B cell (primary cell): Measurements from ENCODE around the gene MITD1. TPM values are rescaled to one million over a fixed set of nuclear protein-coding genes. Genes with fewer than 3 reads are reported as not detected.

ENCODE experiments used
- ATAC-seq: fragments of 200-7000 bp; cut with Tn5 transposase; one replicate; pipeline ENCODE4 v1.10.0; 2021; ENCODE audit warnings: low read depth, mild to moderate bottlenecking, moderate number of reproducible peaks, moderate library complexity
- CTCF ChIA-PET: fragments of 350-600 bp; sonication (Branson Sonifier 250); formaldehyde crosslinking; loops from one replicate; lab custom pipeline; 2021; ENCODE audit warnings: antibody characterized with exemption, inconsistent platforms; lab: Charles Lee
- POLR2A ChIA-PET: fragments of 350-600 bp; sonication (Branson Sonifier 250); formaldehyde crosslinking; loops from one replicate; lab custom pipeline; 2021; ENCODE audit warnings: antibody characterized with exemption; lab: Charles Lee
- DNase-seq: peaks from one replicate; pipeline ENCODE4 v3.0.0; 2013
- H2AFZ ChIP-seq: 2 replicates; pipeline ENCODE4 v1.6.1; 2012; ENCODE audit warnings: mild to moderate bottlenecking, low read depth, low read length; ENCODE audit not compliant: insufficient read depth, poor library complexity, severe bottlenecking
- H3K27ac ChIP-seq, 2 donors: 1 replicate in 1 of 2; 2 replicates in 1 of 2; pipeline ENCODE4 v1.5.1; 2012 to 2013; ENCODE audit warnings: low read length in 2 of 2, mild to moderate bottlenecking in 2 of 2, moderate library complexity in 1 of 2
- H3K27me3 ChIP-seq, 4 experiments: fragments of 200-600 bp in 1 of 4; sonication (generic) in 1 of 4; replicated peaks in 1 of 4; 1 replicate in 2 of 4; 2 replicates in 2 of 4; pipeline versions ENCODE4 v1.6.1 to v1.7.0; 2013 to 2016; ENCODE audit warnings: low read length in 3 of 4, mild to moderate bottlenecking in 2 of 4, mixed read lengths in 1 of 4, moderate library complexity in 1 of 4; ENCODE audit not compliant: insufficient read depth in 4 of 4, control insufficient read depth in 3 of 4; ENCODE audit errors: control extremely low read depth in 1 of 4
- H3K36me3 ChIP-seq, 2 experiments: replicated peaks in 1 of 2; 1 replicate in 1 of 2; 2 replicates in 1 of 2; pipeline versions ENCODE4 v1.6.1 to v1.7.1; 2013; ENCODE audit warnings: low read length in 1 of 2; ENCODE audit not compliant: insufficient read depth in 2 of 2, control insufficient read depth in 1 of 2; ENCODE audit errors: control extremely low read depth in 1 of 2, extremely low read depth in 1 of 2
- H3K4me1 ChIP-seq, 2 donors: fragments of 200-600 bp in 1 of 2; sonication (generic) in 1 of 2; 1 replicate in 1 of 2; 2 replicates in 1 of 2; pipeline versions ENCODE4 v1.5.1 to v1.6.1; 2013 to 2017; ENCODE audit warnings: low read length in 2 of 2; ENCODE audit not compliant: control insufficient read depth in 2 of 2, insufficient read depth in 2 of 2
- H3K4me2 ChIP-seq: replicated peaks from 2 replicates; pipeline ENCODE3; 2012; ENCODE audit warnings: mild to moderate bottlenecking, low read depth, low read length; ENCODE audit not compliant: poor library complexity, severe bottlenecking
- H3K4me3 ChIP-seq, 5 experiments: fragments of 200-600 bp in 1 of 5; sonication (generic) in 1 of 5; 1 replicate in 3 of 5; 2 replicates in 2 of 5; pipeline versions ENCODE4 v1.5.1 to v1.7.0; 2011 to 2016; ENCODE audit warnings: low read length in 4 of 5, mild to moderate bottlenecking in 4 of 5, low read depth in 2 of 5, control low read depth in 1 of 5, moderate library complexity in 1 of 5; ENCODE audit not compliant: insufficient read depth in 1 of 5; ENCODE audit errors: control extremely low read depth in 1 of 5, extremely low read depth in 1 of 5
- H3K79me2 ChIP-seq: fragments of 200-600 bp; sonication (generic); one replicate; pipeline ENCODE4 v1.6.0; 2016; ENCODE audit warnings: low read length; ENCODE audit not compliant: control insufficient read depth, insufficient read depth
- H3K9ac ChIP-seq: fragments of 200-600 bp; sonication (generic); 2 replicates; pipeline ENCODE4 v1.6.1; 2017; ENCODE audit warnings: mild to moderate bottlenecking, low read length, moderate library complexity
- H3K9me3 ChIP-seq, 3 donors: one replicate each; pipeline versions ENCODE4 v1.6.1 to v1.7.1; 2013; ENCODE audit warnings: low read length in 2 of 3; ENCODE audit not compliant: control insufficient read depth in 2 of 3, insufficient read depth in 1 of 3; ENCODE audit errors: control extremely low read depth in 1 of 3
- H4K20me1 ChIP-seq: 2 replicates; pipeline ENCODE4 v1.6.0; 2012; ENCODE audit warnings: mild to moderate bottlenecking, low read length; ENCODE audit not compliant: insufficient read depth, control insufficient read depth, poor library complexity, severe bottlenecking
- H3K27ac Mint-ChIP-seq: one replicate; pipeline ENCODE4 v1.8.0; 2021; ENCODE audit warnings: mixed read lengths
- H3K27me3 Mint-ChIP-seq: one replicate; pipeline ENCODE4 v1.8.0; 2021; ENCODE audit warnings: mixed read lengths
- H3K4me1 Mint-ChIP-seq: one replicate; pipeline ENCODE4 v1.8.0; 2021; ENCODE audit warnings: mixed read lengths
- H3K4me3 Mint-ChIP-seq: one replicate; pipeline ENCODE4 v1.8.0; 2021; ENCODE audit warnings: mixed read lengths
- H3K9me3 Mint-ChIP-seq: one replicate; pipeline ENCODE4 v1.8.0; 2022; ENCODE audit warnings: mixed read lengths; ENCODE audit not compliant: insufficient read depth
- CTCF ChIP-seq: fragments of 200-600 bp; IDR thresholded peaks from one replicate; pipeline ENCODE4 v1.8.0; 2022; ENCODE audit warnings: antibody characterized with exemption, mild to moderate bottlenecking
- EZH2 ChIP-seq: IDR thresholded peaks from 2 replicates; pipeline ENCODE4 v1.6.1; 2012; ENCODE audit warnings: borderline replicate concordance, low read depth, mild to moderate bottlenecking, moderate library complexity, low read length; ENCODE audit not compliant: insufficient read depth, poor library complexity, severe bottlenecking
- WGBS: methylation state at CpG from one replicate; pipeline ENCODE4 v1.1.5; 2013; ENCODE audit warnings: missing lambda C conversion rate; ENCODE audit not compliant: insufficient coverage; 5-methylcytosine and 5-hydroxymethylcytosine counted together
- intact Hi-C: fragments of 100-400 bp; cut with micrococcal nuclease; formaldehyde crosslinking; loops from one replicate; pipeline ENCODE4 v1.10.0; 2022
- polyA plus RNA-seq: library from polyadenylated mRNA; depleted of rRNA; stranded (reverse); fragments of >200 nt; gene quantifications from 2 replicates; pipeline ENCODE4 v1.2.3, GENCODE V29; 2012
- total RNA-seq, 2 donors: library from RNA; stranded (reverse); fragments of 120-200 nt in 1 of 2; gene quantifications; 1 replicate in 1 of 2; 2 replicates in 1 of 2; pipeline versions ENCODE4 v1.2.3 to v1.2.4, GENCODE V29; 2013 to 2022

Gene MITD1
- total and polyA plus RNA-seq, 2 donors (not counting 1 experiment from before 2014, with no cell fraction given) = 31.0 to 71.6 TPM

- H3K9me3 ChIP-seq = no peaks in the 10 kb centered on the region
- H2AFZ ChIP-seq = no peak overlapping the region
- ATAC-seq = no peak
- TF ChIP-seq EZH2 = no peak
- no peak for TF ChIP-seq CTCF
- POLR2A ChIA-PET = no interaction called here
- no peaks in the 10 kb centered on the region for H4K20me1 ChIP-seq
- intact Hi-C loops = no loop called here
- Mint-ChIP-seq H3K9me3 (no peaks in the 10 kb centered on the region), H3K4me3 (no peak overlapping the region), H3K27ac (no peak overlapping the region), H3K27me3 (no peaks in the 10 kb centered on the region), H3K4me1 (peaks cover 15% of the 10 kb centered on the region)
- H3K36me3 ChIP-seq = peaks cover 16 to 32% of the 10 kb centered on the region in 2 experiments
- H3K9ac ChIP-seq = no peak overlapping the region
- DNase-seq = no peak
- no peaks in the 10 kb centered on the region for H3K27me3 ChIP-seq
- H3K4me3 ChIP-seq = no peak overlapping the region
- H3K79me2 ChIP-seq = peaks cover 46% of the 10 kb centered on the region
- H3K4me1 ChIP-seq = peaks cover under 1 to 2% of the 10 kb centered on the region in 2 donors
- no peak overlapping the region for H3K27ac ChIP-seq
- H3K4me2 ChIP-seq = no peak overlapping the region
- CTCF ChIA-PET = no interaction called here
These were observed 6.2 kb upstream of the MITD1 start for GRCh38 chr2:99187011-99187410.

- CTCF ChIA-PET = interaction anchor here (0.9 to 1.4 kb wide), 2 partner anchors 151 to 535 kb away, joined by 3 to 4 read pairs; partner anchors contain the start of gene TXNDC9
- H2AFZ ChIP-seq = no peak overlapping the region
- H3K4me2 ChIP-seq = no peak overlapping the region
- intact Hi-C loops = no loop called here
- H3K4me1 Mint-ChIP-seq = peaks cover 28% of the 10 kb centered on the region
- peaks cover 68% of the 10 kb centered on the region for H3K79me2 ChIP-seq
- peaks cover 8 to 21% of the 10 kb centered on the region in 2 experiments for H3K36me3 ChIP-seq
- no peak overlapping the region for H3K4me3 Mint-ChIP-seq
- H3K27me3 ChIP-seq = no peaks in the 10 kb centered on the region
- DNase-seq (no peak), ATAC-seq (no peak)
- POLR2A ChIA-PET = no interaction called here
- peaks cover 11 to 12% of the 10 kb centered on the region in 2 donors for H3K4me1 ChIP-seq
- no peaks in the 10 kb centered on the region for H3K9me3 ChIP-seq
- no peaks in the 10 kb centered on the region for H3K27me3 Mint-ChIP-seq
- no peak overlapping the region for H3K9ac ChIP-seq
- no peaks in the 10 kb centered on the region for H3K9me3 Mint-ChIP-seq
- WGBS = no CpG with 5 or more reads among the region's 6 CpGs
- H3K27ac Mint-ChIP-seq = no peak overlapping the region
- TF ChIP-seq EZH2 (no peak), CTCF (no peak)
- H3K27ac ChIP-seq = no peak overlapping the region
- H4K20me1 ChIP-seq = peaks cover under 1% of the 10 kb centered on the region
- H3K4me3 ChIP-seq = no peak overlapping the region
These were observed 4.0 kb upstream of the MITD1 start for GRCh38 chr2:99184811-99185210.
